SK-N-MC (cell line): ENCODE data around the gene PPP1R7.

Source experiments
- EZH2 ChIP-seq: fragments of 200-600 bp; sonication (generic); IDR thresholded peaks from one replicate; pipeline ENCODE4 v1.6.1; 2017; ENCODE audit warnings: antibody characterized with exemption
- FOXP2 ChIP-seq: optimal IDR thresholded peaks from 2 replicates; pipeline ENCODE3; 2011; ENCODE audit warnings: mild to moderate bottlenecking, moderate library complexity; ENCODE audit not compliant: insufficient read depth; ENCODE audit errors: extremely low read length, control extremely low read depth
- POLR2AphosphoS5 ChIP-seq: IDR thresholded peaks from 2 replicates; pipeline ENCODE4 v1.6.1; 2012; ENCODE audit warnings: mild to moderate bottlenecking, low read depth, low read length, borderline replicate concordance

DNA sequence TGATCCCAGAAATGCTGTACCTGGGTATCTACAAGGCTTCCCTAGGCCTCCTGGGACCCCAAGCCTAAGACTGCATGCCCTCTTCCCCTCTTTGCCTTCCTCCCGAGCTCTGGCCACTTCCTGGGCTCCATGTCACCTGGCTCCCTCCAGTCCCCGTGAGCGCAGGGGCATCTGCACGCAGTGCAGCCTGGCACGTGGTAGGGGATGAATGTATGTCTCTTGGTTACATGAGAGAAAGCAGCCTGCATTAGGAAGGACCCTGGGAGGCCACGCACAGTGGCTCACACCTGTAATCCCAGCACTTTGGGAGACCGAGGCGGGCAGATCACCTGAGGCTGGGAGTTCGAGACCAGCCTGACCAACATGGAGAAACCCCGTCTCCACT is 16.8 kb upstream of the PPP1R7 start:
- TF ChIP-seq POLR2AphosphoS5 (no peak), EZH2 (no peak), FOXP2 (no peak)
